ENCODE measurements around the gene PNCK. TPM values are rescaled to one million over a fixed set of nuclear protein-coding genes. Genes with fewer than 3 reads are reported as not detected.

PNCK gene
- total and polyA plus RNA-seq, 2 donors (not counting 1 experiment from before 2014, with no cell fraction given): 0.33 TPM; not detected in 1

- Histone ChIP-seq H3K9me3 (ENCODE audit: control insufficient read depth, insufficient read depth, low read depth, low read length) (no peaks in the 10 kb centered on the region), H4K20me1 (ENCODE audit: control insufficient read depth, extremely low read depth, insufficient read depth, low read length) (no peaks in the 10 kb centered on the region), H3K4me2 (ENCODE audit: extremely low read depth, insufficient read depth, low read length) (peak overlapping the region; percentile 13), H2AFZ (ENCODE audit: low read length) (no peak overlapping the region), H3K27ac (ENCODE audit: insufficient read depth, low read length) (no peak overlapping the region), H3K9ac (ENCODE audit: insufficient read depth, low read length) (no peak overlapping the region), H3K4me3 (replicated peaks in 1 of 4; ENCODE audit: control extremely low read depth in 1 of 4, insufficient read depth in 1 of 4, low read depth in 3 of 4, low read length in 4 of 4) (peak overlapping the region in 2 of 4 experiments; percentile 17 to 42), H3K4me1 (ENCODE audit: control insufficient read depth, extremely low read depth, insufficient read depth, low read length) (no peaks in the 10 kb centered on the region), H3K36me3 (ENCODE audit: control insufficient read depth, insufficient read depth, low read length) (no peaks in the 10 kb centered on the region), H3K27me3 (ENCODE audit: control insufficient read depth, insufficient read depth, low read length) (no peaks in the 10 kb centered on the region), H3K79me2 (ENCODE audit: control insufficient read depth, insufficient read depth, low read length) (no peaks in the 10 kb centered on the region)
- no peak for DNase-seq (ENCODE audit: low read depth in 2 of 2)
- TF ChIP-seq EZH2 (IDR thresholded peaks at IDR 0.05; ENCODE audit: low read length, missing control alignments): no peak
- TF ChIP-seq CTCF (conservative IDR thresholded peaks at IDR 0.05 in 1 of 2, IDR thresholded peaks at IDR 0.05 in 1 of 2; ENCODE audit: low read depth in 1 of 2, low read length in 2 of 2): no peak
Observed at GRCh38 chrX:153688506-153688905, 14.9 kb upstream of the PNCK start.

DNA sequence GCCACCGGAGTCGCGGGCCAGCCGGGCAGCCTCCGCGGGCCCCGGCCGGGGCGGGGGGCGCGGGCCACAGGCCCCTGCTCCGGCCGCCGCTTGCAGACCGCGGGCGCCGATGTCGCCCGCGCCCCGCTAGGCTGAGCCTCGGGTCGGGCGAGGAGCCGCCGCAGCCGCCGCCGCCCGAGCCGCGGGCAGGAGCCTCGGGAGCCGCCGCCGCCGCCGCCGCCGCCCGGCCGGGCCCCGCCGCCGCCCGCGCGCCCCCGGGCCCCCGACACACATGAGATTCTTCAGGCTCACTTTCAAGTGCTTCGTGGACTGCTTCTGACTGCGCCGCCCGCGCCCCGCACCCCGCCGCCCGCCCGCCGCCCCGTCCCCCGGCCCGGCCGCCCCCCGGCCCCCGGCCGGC, 14.5 kb upstream of the PNCK start:
- no peaks in the 10 kb centered on the region for H3K79me2 ChIP-seq (ENCODE audit: control insufficient read depth, insufficient read depth, low read length)
- no peaks in the 10 kb centered on the region for H3K4me1 ChIP-seq (ENCODE audit: control insufficient read depth, extremely low read depth, insufficient read depth, low read length)
- no peak overlapping the region for H3K4me2 ChIP-seq (ENCODE audit: extremely low read depth, insufficient read depth, low read length)
- no peak overlapping the region for H3K4me3 ChIP-seq (replicated peaks in 1 of 4; ENCODE audit: control extremely low read depth in 1 of 4, insufficient read depth in 1 of 4, low read depth in 3 of 4, low read length in 4 of 4)
- TF ChIP-seq EZH2 (IDR thresholded peaks at IDR 0.05; ENCODE audit: low read length, missing control alignments): no peak
- TF ChIP-seq CTCF (conservative IDR thresholded peaks at IDR 0.05 in 1 of 2, IDR thresholded peaks at IDR 0.05 in 1 of 2; ENCODE audit: low read depth in 1 of 2, low read length in 2 of 2): no peak
- H3K9ac ChIP-seq (ENCODE audit: insufficient read depth, low read length): no peak overlapping the region
- H3K36me3 ChIP-seq (ENCODE audit: control insufficient read depth, insufficient read depth, low read length): no peaks in the 10 kb centered on the region
- H3K9me3 ChIP-seq (ENCODE audit: control insufficient read depth, insufficient read depth, low read depth, low read length): no peaks in the 10 kb centered on the region
- H3K27ac ChIP-seq (ENCODE audit: insufficient read depth, low read length): no peak overlapping the region
- H2AFZ ChIP-seq (ENCODE audit: low read length): no peak overlapping the region
- DNase-seq (ENCODE audit: low read depth in 2 of 2): no peak
- no peaks in the 10 kb centered on the region for H4K20me1 ChIP-seq (ENCODE audit: control insufficient read depth, extremely low read depth, insufficient read depth, low read length)
- no peaks in the 10 kb centered on the region for H3K27me3 ChIP-seq (ENCODE audit: control insufficient read depth, insufficient read depth, low read length)

DNA sequence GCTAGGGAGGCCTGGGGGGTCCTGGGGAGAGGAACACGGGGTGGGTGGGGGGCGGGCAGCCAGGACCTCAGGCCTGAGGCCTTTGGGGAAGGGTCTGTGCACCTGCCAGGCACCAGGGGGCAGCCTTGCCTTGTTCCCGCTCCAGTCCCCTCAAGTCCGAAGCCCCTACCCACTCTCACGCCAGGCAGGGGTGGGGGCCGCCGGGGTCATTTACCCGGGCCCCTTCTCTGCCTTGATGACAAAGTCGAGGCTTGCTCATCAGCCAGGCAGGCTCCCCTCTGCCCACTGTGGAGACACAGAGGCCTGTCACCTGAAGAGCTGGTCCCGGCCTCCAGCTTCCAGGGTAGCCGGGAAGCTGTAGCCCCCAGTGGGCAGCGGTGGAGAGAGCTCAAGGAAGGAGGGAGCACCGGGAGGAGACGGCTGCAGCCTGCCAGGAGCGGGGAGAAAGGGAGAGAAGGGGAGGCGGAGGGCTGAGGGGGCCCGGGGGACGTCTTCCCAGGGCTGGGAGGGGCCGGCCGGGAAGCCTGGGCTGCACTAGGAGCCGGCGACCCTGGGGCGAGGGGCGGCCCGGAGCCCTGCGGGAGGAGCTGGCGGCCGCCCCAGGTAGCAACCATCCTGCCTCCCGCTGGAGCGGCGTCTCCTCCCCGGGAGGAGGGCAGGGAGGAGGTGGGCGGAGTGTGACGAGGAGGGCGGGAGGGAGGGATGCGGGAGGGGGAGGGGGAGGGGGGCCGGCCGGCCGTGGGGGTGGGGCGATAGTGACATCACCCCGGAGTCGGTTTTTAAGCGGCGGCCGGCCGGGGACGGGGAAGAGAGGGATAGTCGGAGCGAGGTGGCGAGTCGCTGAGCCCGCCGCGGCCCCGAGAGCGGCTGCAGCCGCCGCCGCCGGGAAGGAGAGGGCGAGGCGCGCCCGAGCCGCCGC, 13.8 kb upstream of the PNCK start, which contains the start of gene SLC6A8:
Gene SLC6A8 (plus strand): TSS at position 806 of the 919 bp plus-strand sequence. CDS start 649 bp downstream, outside the sequence.
- Histone ChIP-seq H2AFZ (ENCODE audit: low read length) (no peak within 1 kb of the TSS), H3K27me3 (ENCODE audit: control insufficient read depth, insufficient read depth, low read length) (no peaks in the 10 kb centered on the region), H3K4me1 (ENCODE audit: control insufficient read depth, extremely low read depth, insufficient read depth, low read length) (no peaks in the 10 kb centered on the region), H3K27ac (ENCODE audit: insufficient read depth, low read length) (no peak within 1 kb of the TSS), H3K9me3 (ENCODE audit: control insufficient read depth, insufficient read depth, low read depth, low read length) (no peaks in the 10 kb centered on the region), H4K20me1 (ENCODE audit: control insufficient read depth, extremely low read depth, insufficient read depth, low read length) (no peaks in the 10 kb centered on the region), H3K4me2 (ENCODE audit: extremely low read depth, insufficient read depth, low read length) (peak within 1 kb of the TSS; percentile 13), H3K36me3 (ENCODE audit: control insufficient read depth, insufficient read depth, low read length) (no peaks in the 10 kb centered on the region), H3K4me3 (replicated peaks in 1 of 4; ENCODE audit: control extremely low read depth in 1 of 4, insufficient read depth in 1 of 4, low read depth in 3 of 4, low read length in 4 of 4) (peak within 1 kb of the TSS in 2 of 4 experiments; percentile 17 to 42), H3K9ac (ENCODE audit: insufficient read depth, low read length) (no peak within 1 kb of the TSS), H3K79me2 (ENCODE audit: control insufficient read depth, insufficient read depth, low read length) (no peaks in the 10 kb centered on the region)
- no peak for TF ChIP-seq EZH2 (IDR thresholded peaks at IDR 0.05; ENCODE audit: low read length, missing control alignments)
- TF ChIP-seq CTCF (conservative IDR thresholded peaks at IDR 0.05 in 1 of 2, IDR thresholded peaks at IDR 0.05 in 1 of 2; ENCODE audit: low read depth in 1 of 2, low read length in 2 of 2): peak; percentile 11 to 25
- DNase-seq (ENCODE audit: low read depth in 2 of 2): peak; percentile 52 to 53
